ENCODE results near the gene OR2A25.

Gene OR2A25

GRCh38 chr7:144074374-144074773 is 4.8 kb downstream of the OR2A25 start:
- DNase-seq (ENCODE audit: low spot score): no peak

GRCh38 chr7:144085978-144086377 is 16.4 kb downstream of the OR2A25 start, which contains the start of gene OR2A12:
OR2A12 (plus strand) TSS chr7:144086278; CDS start chr7:144095108, 8,830 bp downstream.
- DNase-seq (ENCODE audit: low spot score): no peak

- DNase-seq (ENCODE audit: low spot score): no peak
Measured at GRCh38 chr7:144086730-144087129, 17.1 kb downstream of the OR2A25 start.

DNA sequence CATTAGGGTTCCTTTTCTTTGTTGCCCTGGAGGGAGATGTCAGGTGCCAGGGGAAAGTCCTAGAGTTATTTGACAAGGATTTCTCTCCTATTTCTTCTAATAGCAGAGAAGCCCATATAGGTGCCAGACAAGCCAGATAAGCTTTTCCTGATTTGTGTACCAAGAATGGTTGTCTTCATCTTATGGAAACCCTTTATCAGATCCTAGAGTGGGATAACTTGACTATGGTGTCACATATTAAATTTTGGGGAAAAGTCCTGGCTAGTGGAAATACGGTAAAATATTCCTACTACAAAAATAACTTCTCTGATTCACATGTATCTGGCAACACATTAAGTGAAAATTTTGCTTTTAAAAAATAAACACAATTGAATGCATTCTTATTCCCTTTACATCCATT is 17.6 kb downstream of the OR2A25 start:
- no peak for DNase-seq (ENCODE audit: low spot score)

DNA sequence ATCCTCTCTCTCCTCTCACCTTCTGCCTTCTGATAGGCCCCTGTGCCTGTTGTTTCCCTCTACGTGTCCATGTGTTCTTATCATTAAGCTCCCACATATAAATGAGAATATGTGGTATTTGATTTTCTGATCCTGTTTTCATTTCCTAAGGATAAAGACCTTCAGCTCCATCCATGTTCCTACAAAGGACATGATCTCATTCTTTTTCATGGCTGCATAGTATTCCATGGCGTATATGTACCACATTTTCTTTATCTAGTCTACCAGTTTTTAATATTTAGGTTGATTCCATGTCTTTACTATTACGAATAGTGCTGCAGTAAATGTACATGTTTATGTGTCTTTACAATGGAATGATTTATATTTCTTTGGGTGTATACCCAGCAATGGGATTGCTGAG is 21.1 kb downstream of the OR2A25 start:
- DNase-seq (ENCODE audit: low spot score): no peak

GRCh38 chr7:144098776-144099175 is 29.2 kb downstream of the OR2A25 start:
- no peak for DNase-seq (ENCODE audit: low spot score)

DNA sequence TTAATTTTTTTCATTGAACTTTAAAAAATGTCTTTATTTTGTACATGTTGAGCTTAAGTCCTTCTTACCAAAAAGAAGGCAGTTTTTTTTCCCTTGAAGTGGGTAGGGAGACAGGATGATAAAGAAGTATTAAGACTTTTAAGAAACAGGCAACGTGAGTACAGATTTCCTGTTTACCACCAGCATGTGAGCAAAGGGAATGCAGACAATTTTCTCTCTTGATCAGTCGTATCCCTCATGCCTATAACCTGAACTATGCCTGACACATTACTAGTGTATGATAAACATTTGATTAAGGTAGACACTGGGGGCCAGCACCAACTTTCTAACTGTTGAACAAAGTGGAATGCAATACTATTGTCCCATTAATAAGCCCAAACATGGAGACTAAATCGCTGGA is 31.0 kb downstream of the OR2A25 start:
- DNase-seq (ENCODE audit: low spot score): no peak

GRCh38 chr7:144102041-144102440 is 32.4 kb downstream of the OR2A25 start:
- no peak for DNase-seq (ENCODE audit: low spot score)

- DNase-seq (ENCODE audit: low spot score): no peak
Measured at GRCh38 chr7:144105211-144105610, 35.6 kb downstream of the OR2A25 start.

DNA sequence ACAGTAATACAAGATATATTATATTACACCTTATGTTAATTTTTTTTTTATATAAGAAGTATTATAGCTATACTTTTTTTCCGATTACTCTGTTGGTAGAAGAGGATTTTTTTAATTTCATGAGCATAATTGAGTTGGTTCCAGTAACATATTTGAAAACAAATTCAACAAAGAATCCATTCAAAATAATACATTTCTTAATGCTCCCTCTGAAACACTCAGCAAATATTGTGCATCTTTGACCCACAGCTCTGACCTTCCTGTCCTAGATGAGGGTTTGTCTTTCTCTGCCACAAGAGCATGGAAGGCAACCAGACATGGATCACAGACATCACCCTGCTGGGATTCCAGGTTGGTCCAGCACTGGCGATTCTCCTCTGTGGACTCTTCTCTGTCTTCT is 39.7 kb downstream of the OR2A25 start, which contains the start of gene OR2A2:
Gene OR2A2 (plus strand): TSS at position 301 of the 400 bp plus-strand sequence. CDS start 0 bp downstream, at position 301.
- DNase-seq (ENCODE audit: low spot score): no peak

GRCh38 chr7:144110272-144110671 is 40.7 kb downstream of the OR2A25 start:
- no peak for DNase-seq (ENCODE audit: low spot score)

DNA sequence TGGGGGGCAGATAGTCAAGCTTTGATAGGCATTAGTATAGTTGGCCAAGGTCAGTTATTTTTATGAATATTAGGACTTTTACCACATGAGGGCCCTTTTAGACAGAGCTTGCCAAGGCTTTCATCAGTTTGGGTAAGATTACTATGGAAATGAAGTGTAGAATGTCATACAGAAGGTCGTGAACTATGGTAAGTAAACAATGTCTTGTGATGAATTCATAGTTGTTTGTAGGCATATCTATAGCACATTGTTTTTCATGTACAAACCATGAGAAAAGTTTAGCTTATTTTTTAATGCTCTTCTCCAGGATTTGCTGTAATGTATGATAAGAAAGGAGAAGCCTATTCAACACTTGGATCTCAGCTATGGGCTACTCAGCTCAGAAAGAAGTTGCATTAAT is 44.0 kb downstream of the OR2A25 start:
- no peak for DNase-seq (ENCODE audit: low spot score)

DNA sequence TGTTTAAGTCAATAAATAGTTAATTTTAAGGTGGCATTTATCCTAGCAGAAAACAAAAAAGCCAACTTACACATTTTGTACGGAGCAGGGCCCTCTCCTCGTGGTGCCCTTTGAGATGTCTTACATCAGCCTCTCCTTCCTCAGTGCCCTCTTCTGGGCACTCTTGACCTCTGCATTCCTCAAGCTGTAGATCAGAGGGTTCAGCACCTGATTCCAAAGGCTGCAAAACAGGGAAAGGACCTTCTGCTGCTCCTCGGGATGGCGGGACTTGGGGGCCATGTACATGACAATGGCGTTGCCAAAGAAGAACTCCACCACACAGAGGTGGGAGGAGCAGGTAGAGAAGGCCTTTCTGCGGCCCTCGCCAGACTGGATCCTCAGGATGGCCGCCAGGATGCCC is 48.7 kb downstream of the OR2A25 start:
- DNase-seq (ENCODE audit: low spot score): no peak

DNA sequence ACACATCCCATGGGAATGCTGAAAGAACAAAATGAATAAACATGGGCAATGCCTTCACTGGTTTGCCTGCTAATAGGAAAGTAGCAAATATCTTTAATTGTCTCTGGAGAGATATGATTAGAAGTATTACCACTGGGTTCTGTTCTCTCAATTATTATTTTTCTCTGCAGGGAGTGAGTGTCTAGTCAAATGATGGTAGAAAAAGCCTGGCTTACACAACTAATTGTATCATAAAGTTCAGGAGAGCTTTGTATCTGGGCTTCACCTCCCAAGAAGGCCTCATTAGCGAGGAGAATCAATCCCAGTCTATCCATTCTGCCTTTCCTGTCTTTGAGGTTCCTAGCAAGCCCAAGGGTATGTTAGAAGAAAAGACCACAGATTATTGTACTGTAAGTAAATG is 53.3 kb downstream of the OR2A25 start, which contains the start of gene OR2A14:
Gene OR2A14 (plus strand): TSS at position 301 of the 400 bp plus-strand sequence. CDS start 5,937 bp downstream, outside the sequence.
- DNase-seq (ENCODE audit: low spot score): no peak

Measured in pons (tissue), 1 donor.